Lower leg skin (tissue), 3 donors: ENCODE data around the gene ACYP1.

Source experiments
- CTCF ChIP-seq, 3 donors: fragments of 450-650 bp; IDR thresholded peaks; one replicate each; pipeline ENCODE4 v1.5.1; 2016; ENCODE audit warnings: antibody characterized with exemption in 3 of 3, mild to moderate bottlenecking in 3 of 3, moderate library complexity in 2 of 3
- POLR2A ChIP-seq, 2 donors: fragments of 450-650 bp; IDR thresholded peaks; one replicate each; pipeline ENCODE4 v1.6.1; 2016 to 2017; ENCODE audit warnings: antibody characterized with exemption in 2 of 2, mild to moderate bottlenecking in 1 of 2, moderate library complexity in 1 of 2

DNA sequence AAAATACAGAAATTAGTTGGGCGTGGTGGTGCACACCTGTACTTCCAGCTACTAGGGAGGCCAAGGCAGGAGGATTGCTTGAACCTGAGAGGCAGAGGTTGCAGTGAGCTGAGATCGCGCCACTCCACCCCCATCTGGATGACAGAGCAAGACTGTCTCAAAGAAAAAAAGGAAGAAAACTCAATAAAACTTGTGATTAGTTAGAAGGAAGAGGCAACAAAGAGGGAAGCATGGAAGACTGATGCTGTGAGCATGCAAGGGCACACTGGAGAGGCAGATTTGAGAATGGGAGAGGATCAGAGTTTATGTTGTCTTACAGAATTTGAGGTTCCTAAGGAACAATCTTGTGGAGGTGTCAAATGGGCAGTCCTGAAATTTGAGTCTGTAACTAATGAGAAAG lies 2.9 kb upstream of the ACYP1 start:
- no peak for TF ChIP-seq CTCF (IDR thresholded peaks at IDR 0.05)
- TF ChIP-seq POLR2A (IDR thresholded peaks at IDR 0.05): no peak
